HTR-8/SVneo (cell line): ENCODE measurements around the gene COX7A2L.
"Not testable (repeated sequence)": the region's sequence is repeated elsewhere in the genome, so short reads cannot be mapped to it uniquely, and the experiment has no call there.

Experiments
- DNase-seq: peaks from one replicate; pipeline ENCODE4 v3.0.0; 2011; ENCODE audit warnings: low spot score, mixed read lengths; ENCODE audit not compliant: insufficient read length
- FAIRE-seq: peaks from 2 replicates; lab custom pipeline; 2011; peaks lifted over from hg19 to GRCh38; lab: Jason Lieb, UNC

The COX7A2L gene

GRCh38 chr2:42340045-42340937 is 20.7 kb downstream of the COX7A2L start:
- FAIRE-seq (peak; percentile 33), DNase-seq (no peak)

- no peak for DNase-seq
- FAIRE-seq: no peak
Observed at GRCh38 chr2:42339191-42339912, 21.7 kb downstream of the COX7A2L start.

- DNase-seq (no peak), FAIRE-seq (no peak)
Observed at GRCh38 chr2:42338567-42339190, 22.3 kb downstream of the COX7A2L start.

- no peak for FAIRE-seq
- no peak for DNase-seq
Observed at GRCh38 chr2:42337846-42338566, 23.0 kb downstream of the COX7A2L start.

- DNase-seq (no peak), FAIRE-seq (no peak)
Observed at GRCh38 chr2:42337356-42337820, 23.6 kb downstream of the COX7A2L start.

GRCh38 chr2:42336361-42336965 is 24.6 kb downstream of the COX7A2L start:
- DNase-seq (no peak), FAIRE-seq (no peak)

GRCh38 chr2:42335514-42336104 is 25.4 kb downstream of the COX7A2L start:
- DNase-seq: no peak
- FAIRE-seq: no peak

- DNase-seq: not testable (repeated sequence)
Observed at GRCh38 chr2:42334865-42335264, 26.2 kb downstream of the COX7A2L start.

GRCh38 chr2:42334220-42334619 is 26.8 kb downstream of the COX7A2L start:
- DNase-seq (no peak), FAIRE-seq (no peak)

More at GRCh38 chr2:42334865-42335264, 26.2 kb downstream of the COX7A2L start:
- FAIRE-seq: not testable (repeated sequence)

GRCh38 chr2:42333579-42333978 is 27.4 kb downstream of the COX7A2L start:
- FAIRE-seq (no peak), DNase-seq (no peak)

- DNase-seq (no peak), FAIRE-seq (no peak)
Observed at GRCh38 chr2:42332575-42332974, 28.4 kb downstream of the COX7A2L start.

GRCh38 chr2:42331569-42332284 is 29.3 kb downstream of the COX7A2L start:
- no peak for DNase-seq
- FAIRE-seq: no peak

- FAIRE-seq: no peak
- DNase-seq: no peak
Observed at GRCh38 chr2:42329736-42330135, 31.3 kb downstream of the COX7A2L start.

GRCh38 chr2:42328923-42329322 is 32.1 kb downstream of the COX7A2L start:
- DNase-seq (no peak), FAIRE-seq (no peak)

- FAIRE-seq (no peak), DNase-seq (peak; percentile 29)
Observed at GRCh38 chr2:42328148-42328833, 32.7 kb downstream of the COX7A2L start.

GRCh38 chr2:42327125-42327524 is 33.9 kb downstream of the COX7A2L start:
- DNase-seq (no peak), FAIRE-seq (no peak)

GRCh38 chr2:42325609-42326008 is 35.4 kb downstream of the COX7A2L start:
- DNase-seq: no peak
- no peak for FAIRE-seq

- no peak for FAIRE-seq
- DNase-seq: no peak
Observed at GRCh38 chr2:42324949-42325348, 36.1 kb downstream of the COX7A2L start.
